C4-2B (cell line): ENCODE results near the gene NUMBL.

ENCODE experiments used
- H3K27ac ChIP-seq: fragments of 450-650 bp; 2 replicates; pipeline ENCODE4 v1.5.1; 2017
- CTCF ChIP-seq: fragments of 450-650 bp; conservative IDR thresholded peaks from 2 replicates; pipeline ENCODE4 v1.5.1; 2017; ENCODE audit warnings: mild to moderate bottlenecking
- ZFX ChIP-seq: fragments of 450-650 bp; IDR thresholded peaks from 2 replicates; pipeline ENCODE4 v1.6.1; 2017

NUMBL gene

DNA sequence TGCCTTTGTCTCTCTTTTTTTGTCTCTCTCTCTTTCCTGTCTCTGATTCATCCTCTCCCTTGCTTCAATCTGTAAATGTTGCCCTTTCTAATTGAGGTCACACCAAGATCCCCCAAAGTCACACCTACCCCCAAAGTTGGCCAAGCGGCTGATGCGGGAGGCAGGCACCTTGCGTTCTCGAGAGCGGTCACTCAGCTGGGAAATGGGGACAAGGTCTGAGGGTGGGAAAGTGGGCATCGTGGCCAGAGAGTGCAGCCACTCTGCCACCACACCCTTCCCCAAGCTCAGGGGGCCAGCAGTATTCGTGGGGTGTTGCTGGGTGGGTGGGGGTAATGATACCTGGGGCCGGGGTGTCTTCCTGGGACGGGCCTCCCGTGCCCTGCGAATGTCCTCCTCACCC lies 23.5 kb upstream of the NUMBL start:
- no peak for TF ChIP-seq CTCF
- no peak for TF ChIP-seq ZFX
- H3K27ac ChIP-seq = no peak overlapping the region; the same call in 1 of the 2 replicates

DNA sequence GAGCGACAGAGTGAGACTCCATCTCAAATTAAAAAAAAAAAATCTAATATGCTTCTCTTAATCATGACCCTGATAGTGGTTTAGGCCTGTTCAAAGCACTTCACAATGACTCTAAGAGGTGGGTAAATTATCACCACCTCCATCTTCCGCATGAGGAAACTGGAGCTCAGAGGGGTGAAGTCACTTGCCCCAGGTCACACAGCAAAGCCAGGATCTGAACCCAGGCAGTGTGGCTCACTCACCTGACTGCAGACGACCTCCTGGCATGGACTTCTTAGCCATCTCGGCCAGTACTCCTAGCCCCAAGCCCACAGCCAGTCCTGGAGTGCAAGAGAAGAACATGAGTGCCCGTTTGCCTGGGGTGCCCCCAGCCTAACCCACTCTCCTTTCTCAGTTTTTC lies 19.4 kb upstream of the NUMBL start:
- H3K27ac ChIP-seq = no peak overlapping the region
- no peak for TF ChIP-seq CTCF
- no peak for TF ChIP-seq ZFX

DNA sequence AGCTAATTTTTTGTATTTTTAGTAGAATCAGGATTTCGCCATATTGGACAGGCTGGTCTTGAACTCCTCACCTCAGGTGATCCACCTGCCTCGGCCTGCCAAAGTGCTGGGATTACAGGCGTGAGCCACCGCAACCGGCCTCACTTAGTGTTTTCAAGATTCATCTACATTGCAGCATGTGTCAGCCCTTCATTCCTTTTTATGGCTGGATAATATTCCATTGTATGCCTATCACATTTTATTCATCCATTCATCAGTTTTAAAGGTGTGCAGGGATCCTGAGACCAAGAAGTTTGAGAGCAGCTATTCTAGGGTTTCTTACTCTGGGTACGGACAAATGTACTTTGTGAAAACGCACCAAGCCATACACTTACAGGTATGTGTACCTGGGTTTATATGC lies 17.2 kb upstream of the NUMBL start:
- TF ChIP-seq ZFX (no peak), CTCF (no peak)
- H3K27ac ChIP-seq = no peak overlapping the region

- H3K27ac ChIP-seq = no peak overlapping the region
- TF ChIP-seq CTCF = no peak
- TF ChIP-seq ZFX = no peak
Observed at GRCh38 chr19:40705950-40706619, 15.6 kb upstream of the NUMBL start.

GRCh38 chr19:40705362-40705651 lies 14.9 kb upstream of the NUMBL start:
- TF ChIP-seq ZFX = no peak
- no peak for TF ChIP-seq CTCF
- no peak overlapping the region for H3K27ac ChIP-seq

GRCh38 chr19:40704491-40705361 lies 14.3 kb upstream of the NUMBL start:
- no peak for TF ChIP-seq CTCF
- no peak overlapping the region for H3K27ac ChIP-seq

GRCh38 chr19:40703029-40703755 lies 12.7 kb upstream of the NUMBL start:
- H3K27ac ChIP-seq = no peak overlapping the region
- TF ChIP-seq CTCF (no peak), ZFX (no peak)
